Small intestine (tissue), 7 donors: ENCODE measurements around the gene TJP3. TPM values are rescaled to one million over a fixed set of nuclear protein-coding genes. Genes with fewer than 3 reads are reported as not detected.

Experiments
- DNase-seq, 2 donors: peaks; one replicate each; pipeline versions ENCODE4 v3.0.0 to v3.0.0-alpha.2; 2013
- FAIRE-seq: peaks from 2 replicates; lab custom pipeline; 2012; peaks lifted over from hg19 to GRCh38; lab: Jason Lieb, UNC
- H3K27ac ChIP-seq, 3 donors: one replicate each; pipeline ENCODE4 v1.5.1; 2013; ENCODE audit warnings: low read length in 2 of 3, mild to moderate bottlenecking in 2 of 3, control low read depth in 1 of 3, inconsistent platforms in 1 of 3, low read depth in 1 of 3, moderate library complexity in 1 of 3
- H3K27me3 ChIP-seq, 3 donors: one replicate each; pipeline ENCODE4 v1.6.1; 2013; ENCODE audit warnings: low read length in 3 of 3, inconsistent platforms in 1 of 3; ENCODE audit not compliant: control insufficient read depth in 3 of 3, insufficient read depth in 3 of 3
- H3K36me3 ChIP-seq, 3 donors: one replicate each; pipeline ENCODE4 v1.6.1; 2013; ENCODE audit warnings: low read length in 3 of 3, inconsistent platforms in 1 of 3, low read depth in 1 of 3, mild to moderate bottlenecking in 1 of 3, moderate library complexity in 1 of 3; ENCODE audit not compliant: control insufficient read depth in 3 of 3, insufficient read depth in 2 of 3
- H3K4me1 ChIP-seq, 3 donors: one replicate each; pipeline ENCODE4 v1.6.1; 2013; ENCODE audit warnings: low read length in 2 of 3, inconsistent platforms in 1 of 3, low read depth in 1 of 3, mild to moderate bottlenecking in 1 of 3, moderate library complexity in 1 of 3; ENCODE audit not compliant: control insufficient read depth in 3 of 3, insufficient read depth in 2 of 3
- H3K4me3 ChIP-seq, 3 donors: one replicate each; pipeline ENCODE4 v1.5.1; 2013; ENCODE audit warnings: low read length in 3 of 3, control low read depth in 1 of 3, inconsistent platforms in 1 of 3, low read depth in 1 of 3, mild to moderate bottlenecking in 1 of 3, moderate library complexity in 1 of 3
- H3K9me3 ChIP-seq, 2 donors: one replicate each; pipeline ENCODE4 v1.6.1; 2013; ENCODE audit warnings: low read depth in 1 of 2, low read length in 1 of 2; ENCODE audit not compliant: control insufficient read depth in 2 of 2, insufficient read depth in 1 of 2
- WGBS, 3 donors: extraction: QIAGEN DNeasy Blood & Tissue Kit; methylation state at CpG; one replicate each; pipeline ENCODE4 v1.1.7; 2013; 5-methylcytosine and 5-hydroxymethylcytosine counted together
- polyA plus RNA-seq, 4 donors: library from polyadenylated mRNA; stranded (reverse) in 3 of 4; unstranded in 1 of 4; fragments of 200-250 nt in 3 of 4; fragments of 120-200 nt in 1 of 4; gene quantifications; one replicate each; pipeline versions ENCODE4 v1.2.1 to v1.2.3, GENCODE V29; 2013
- donor health status: healthy with polysubstance abuse.
- donor health status: control.
- donor health status: control.
- donor health status: Bipolar disorder and iron deficiency.
- donor health status: healthy.

Gene TJP3
- polyA plus RNA-seq, 4 donors, result 74.5 to 385 (median 188) TPM

DNA sequence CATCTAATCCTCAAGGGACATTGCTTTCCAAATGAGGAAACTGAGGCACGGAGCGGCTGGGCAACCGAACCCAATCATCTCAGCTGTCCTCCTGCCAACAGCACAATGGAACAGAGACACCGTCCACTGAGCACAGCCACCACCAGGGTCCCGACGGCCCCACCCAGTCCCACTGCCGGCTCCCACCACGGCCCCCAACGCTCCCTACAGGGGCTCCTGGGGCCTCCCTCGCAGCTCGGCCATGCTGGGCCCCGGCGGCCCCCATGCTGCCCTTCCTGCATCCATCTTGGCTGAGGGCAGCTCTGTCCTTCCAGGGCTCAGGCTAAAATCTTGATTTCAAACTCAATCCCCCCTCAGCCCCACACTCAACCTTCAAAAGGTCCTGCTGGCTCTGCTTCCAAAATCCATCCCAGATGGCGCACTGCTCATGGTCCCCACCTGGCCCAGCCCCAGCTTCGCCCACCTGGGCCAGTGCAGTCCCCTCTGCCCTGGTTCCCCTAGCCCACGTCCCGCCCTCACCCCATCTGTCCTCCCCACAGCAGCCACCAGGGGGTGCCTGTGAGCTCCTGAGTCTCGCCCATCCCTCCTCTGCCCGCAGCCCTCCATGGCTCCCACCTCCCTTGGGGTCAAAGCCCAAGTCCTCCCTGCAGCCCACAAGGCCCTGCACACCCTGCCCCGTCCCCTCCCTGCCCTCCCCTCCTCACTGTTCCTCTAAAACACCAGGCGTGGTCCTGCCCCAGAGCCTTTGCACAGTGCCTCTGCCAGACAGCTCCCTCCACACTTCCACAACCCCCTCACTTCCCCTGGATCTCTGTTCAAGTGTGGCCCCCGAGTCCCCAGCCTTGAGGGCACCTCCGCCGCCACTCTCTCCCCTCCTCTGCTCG is 15.8 kb upstream of the TJP3 start:
- no peak for FAIRE-seq
- 85 to 89% (median 87%) methylated on average over 23 to 25 of the region's 25 CpGs for WGBS, 3 donors

DNA sequence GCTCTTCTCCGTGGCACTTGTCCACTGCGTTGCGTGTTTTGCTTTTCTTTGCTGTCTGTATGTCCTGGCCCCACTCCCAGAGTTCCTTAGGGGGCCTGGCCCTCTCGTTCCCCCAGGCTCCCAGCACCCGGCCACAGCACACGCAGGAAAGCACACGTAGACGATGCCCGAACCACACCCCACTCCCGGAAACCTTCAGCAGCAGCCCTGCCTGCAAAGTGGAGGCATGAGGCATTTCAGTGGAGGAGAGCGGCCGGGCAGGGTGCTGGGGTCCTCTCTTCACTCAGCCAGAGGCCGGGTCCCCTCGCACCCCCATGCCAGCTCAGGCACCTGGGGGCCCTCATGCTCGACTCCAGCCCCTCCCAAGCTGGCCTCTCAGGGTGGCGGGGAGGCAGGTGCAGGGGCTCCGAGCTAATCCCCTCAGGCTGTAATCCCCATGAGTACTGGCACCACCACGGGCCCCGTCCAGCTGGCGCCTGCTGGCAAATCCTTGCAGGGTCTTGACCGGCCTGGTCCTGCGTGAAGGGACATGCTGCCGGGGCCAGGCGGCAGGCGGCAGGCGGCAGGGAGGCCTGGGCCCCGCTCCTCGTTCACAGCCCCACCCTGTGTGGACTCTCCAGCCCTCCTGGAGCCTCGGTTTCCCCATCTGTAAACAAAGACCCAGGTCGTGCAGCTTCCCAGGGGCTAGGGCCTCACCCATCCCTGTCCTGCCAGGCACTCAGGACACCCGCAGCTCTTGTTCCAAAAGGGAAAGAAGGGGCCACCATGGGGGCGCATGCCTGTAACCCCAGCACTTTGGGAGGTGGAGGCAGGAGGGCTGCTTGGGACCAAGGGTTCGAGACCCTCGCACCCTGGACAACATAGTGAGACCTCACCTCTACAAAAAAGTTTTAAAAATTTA is 14.9 kb upstream of the TJP3 start:
- Histone ChIP-seq H3K9me3 (peaks cover 0 to 12% of the 10 kb centered on the region in 2 donors), H3K4me3 (no peak overlapping the region), H3K36me3 (peaks cover 0 to 33% (median 0%) of the 10 kb centered on the region in 3 donors), H3K4me1 (peaks cover 0 to 4% (median 0%) of the 10 kb centered on the region in 3 donors), H3K27me3 (no peaks in the 10 kb centered on the region), H3K27ac (no peak overlapping the region)
- 82 to 88% (median 86%) methylated on average over 32 to 34 of the region's 34 CpGs for WGBS, 3 donors
- DNase-seq (no peak), FAIRE-seq (no peak)

More for the DNA sequence above, 15.8 kb upstream of the TJP3 start:
- Histone ChIP-seq H3K27ac (no peak overlapping the region), H3K27me3 (no peaks in the 10 kb centered on the region), H3K36me3 (peaks cover 0 to 35% (median 0%) of the 10 kb centered on the region in 3 donors), H3K4me3 (no peak overlapping the region), H3K9me3 (peaks cover 0 to 12% of the 10 kb centered on the region in 2 donors), H3K4me1 (peaks cover 0 to 7% (median 0%) of the 10 kb centered on the region in 3 donors)
- no peak for DNase-seq

DNA sequence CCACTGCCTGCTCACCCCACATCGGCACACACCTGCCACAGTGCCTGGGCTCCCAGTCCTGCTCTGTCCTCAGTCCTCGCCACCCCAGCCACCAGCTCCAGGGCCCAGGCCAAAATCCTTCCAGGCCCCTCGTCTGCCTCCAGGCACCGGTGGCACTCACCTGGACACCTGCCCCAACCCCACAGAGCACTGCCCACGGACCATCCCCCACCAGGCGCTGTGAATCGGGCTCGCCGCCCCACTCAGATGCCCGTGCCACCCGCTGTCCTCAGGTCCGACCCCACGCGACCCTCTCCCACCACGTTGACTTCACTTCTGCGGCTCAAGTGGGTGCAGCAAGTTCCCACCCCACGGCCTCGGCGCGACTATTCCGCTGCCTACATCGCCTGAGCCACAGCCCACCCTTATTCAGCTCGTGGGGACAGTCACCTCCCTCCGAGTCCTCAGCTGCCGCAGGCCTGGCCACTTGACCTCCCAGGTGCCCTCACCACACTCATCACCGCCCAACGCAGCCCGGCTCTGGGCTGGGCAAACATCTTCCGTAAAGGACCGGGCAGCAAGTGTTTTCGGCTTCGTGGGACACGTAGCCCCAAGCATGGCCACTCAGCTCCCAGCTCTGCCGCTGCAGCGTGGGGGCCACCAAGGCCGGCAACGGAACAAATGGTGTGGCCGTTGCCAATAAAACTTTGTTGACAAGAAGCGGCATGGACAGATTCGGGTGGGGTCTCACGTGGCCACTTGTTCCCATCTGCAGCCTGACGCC is 13.6 kb upstream of the TJP3 start:
- Histone ChIP-seq H3K27me3 (no peaks in the 10 kb centered on the region), H3K36me3 (peaks cover 0 to 34% (median 0%) of the 10 kb centered on the region in 3 donors), H3K4me3 (no peak overlapping the region), H3K9me3 (peaks cover 0 to 12% of the 10 kb centered on the region in 2 donors), H3K27ac (no peak overlapping the region), H3K4me1 (peaks cover 0 to 11% (median 0%) of the 10 kb centered on the region in 3 donors)
- 91 to 92% (median 92%) methylated on average over 42 of the region's 42 CpGs for WGBS, 3 donors
- DNase-seq, result no peak
- no peak for FAIRE-seq

DNA sequence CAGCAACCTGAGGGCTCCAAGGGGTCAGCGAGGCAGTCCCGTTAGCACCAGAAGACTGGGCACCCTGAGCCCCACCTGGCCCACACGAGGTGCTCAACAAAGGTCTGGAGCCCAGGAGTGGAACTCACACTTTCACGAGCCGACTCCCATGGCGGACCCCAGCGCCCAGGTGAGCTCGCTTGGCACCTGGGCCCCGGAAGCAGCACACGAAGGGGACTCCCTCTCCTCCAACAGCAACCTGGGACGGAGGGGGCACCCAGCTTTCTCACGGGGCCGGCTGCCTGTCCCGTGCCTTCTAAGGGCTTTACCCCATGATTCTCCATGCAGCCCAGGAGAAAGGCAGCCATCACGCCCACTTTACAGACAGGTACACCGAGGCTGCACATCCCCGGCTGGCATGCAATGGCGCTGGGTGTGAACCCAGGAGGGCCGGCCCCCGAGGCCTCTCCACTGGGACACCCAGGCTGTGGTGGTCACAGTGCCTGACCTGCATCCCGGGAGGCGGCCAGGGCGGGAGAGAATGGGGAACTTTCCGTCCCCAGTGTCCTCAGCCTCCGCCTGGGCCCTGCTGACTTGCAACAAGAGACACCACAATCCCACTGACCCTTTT is 13.0 kb upstream of the TJP3 start:
- no peak overlapping the region for H3K4me3 ChIP-seq
- H3K36me3 ChIP-seq, result peaks cover 0 to 34% (median 0%) of the 10 kb centered on the region in 3 donors
- DNase-seq, result no peak
- H3K27ac ChIP-seq, result no peak overlapping the region
- H3K9me3 ChIP-seq, result peaks cover 0 to 12% of the 10 kb centered on the region in 2 donors
- H3K27me3 ChIP-seq, result no peaks in the 10 kb centered on the region
- WGBS, 3 donors, result 93 to 94% (median 93%) methylated on average over 23 to 25 of the region's 25 CpGs
- H3K4me1 ChIP-seq, result peaks cover 0 to 12% (median 0%) of the 10 kb centered on the region in 3 donors
- FAIRE-seq, result no peak

DNA sequence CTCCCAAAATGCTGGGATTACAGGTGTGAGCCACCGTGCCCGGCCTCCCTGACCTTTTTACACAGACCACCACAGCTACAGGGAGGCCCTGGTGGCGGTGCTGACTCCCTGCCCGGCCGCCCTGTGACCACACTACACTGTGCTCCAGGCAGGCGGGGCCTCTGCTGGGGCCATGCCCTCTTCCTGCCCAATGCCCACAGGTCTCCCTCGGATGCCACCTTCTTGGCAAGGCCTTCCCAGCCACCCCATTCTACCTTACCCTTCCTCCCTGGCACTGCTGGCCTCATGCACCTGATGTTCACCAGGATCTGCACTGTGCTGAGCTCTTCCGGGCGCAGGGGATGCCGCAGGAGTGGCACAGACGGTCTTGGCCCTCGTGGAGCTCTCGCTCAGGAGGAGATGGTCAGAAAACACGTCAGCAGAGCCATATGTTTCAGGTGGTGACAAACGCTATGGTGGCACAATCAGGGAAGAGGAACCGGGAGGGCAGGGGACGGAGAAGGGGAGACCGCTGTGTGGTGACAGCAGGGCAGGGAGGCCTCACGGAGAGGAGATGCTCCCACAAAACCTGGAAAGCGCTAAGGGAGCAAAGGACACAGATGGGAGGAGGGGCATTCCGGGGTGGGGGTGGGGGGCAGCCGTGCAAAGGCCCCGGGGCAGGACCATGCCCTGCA is 12.1 kb upstream of the TJP3 start:
- no peak overlapping the region for H3K27ac ChIP-seq
- peaks cover 0 to 30% (median 0%) of the 10 kb centered on the region in 3 donors for H3K36me3 ChIP-seq
- DNase-seq (no peak), FAIRE-seq (no peak)
- peaks cover 0 to 7% of the 10 kb centered on the region in 2 donors for H3K9me3 ChIP-seq
- no peak overlapping the region for H3K4me3 ChIP-seq
- H3K27me3 ChIP-seq, result no peaks in the 10 kb centered on the region
- 81 to 86% (median 85%) methylated on average over 22 to 23 of the region's 23 CpGs for WGBS, 3 donors
- peaks cover 0 to 12% (median 0%) of the 10 kb centered on the region in 3 donors for H3K4me1 ChIP-seq

DNA sequence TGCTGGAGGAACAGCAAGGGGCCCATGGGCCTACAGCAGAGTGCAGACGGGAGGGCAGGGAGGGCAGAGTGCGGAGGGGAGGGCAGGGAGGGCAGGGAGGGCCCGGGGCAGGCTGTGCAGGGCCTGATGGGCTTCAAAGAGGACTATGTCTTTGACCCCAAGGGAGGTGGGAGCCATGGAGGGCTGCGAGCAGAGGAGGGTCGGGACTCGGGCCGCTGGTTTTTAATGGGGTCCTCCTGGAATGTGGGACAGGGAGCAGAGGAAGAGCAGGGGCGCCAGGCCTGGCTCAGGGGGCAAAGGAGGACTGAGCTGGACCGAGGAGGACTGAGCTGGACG is 11.6 kb upstream of the TJP3 start:
- FAIRE-seq (no peak), DNase-seq (no peak)
- peaks cover 0 to 12% (median 0%) of the 10 kb centered on the region in 3 donors for H3K4me1 ChIP-seq
- H3K9me3 ChIP-seq, result peaks cover 0 to 4% of the 10 kb centered on the region in 2 donors
- H3K27ac ChIP-seq, result no peak overlapping the region
- peaks cover 0 to 28% (median 0%) of the 10 kb centered on the region in 3 donors for H3K36me3 ChIP-seq
- WGBS, 3 donors, result 87 to 96% (median 87%) methylated on average over 8 to 10 of the region's 10 CpGs
- no peaks in the 10 kb centered on the region for H3K27me3 ChIP-seq
- H3K4me3 ChIP-seq, result no peak overlapping the region

DNA sequence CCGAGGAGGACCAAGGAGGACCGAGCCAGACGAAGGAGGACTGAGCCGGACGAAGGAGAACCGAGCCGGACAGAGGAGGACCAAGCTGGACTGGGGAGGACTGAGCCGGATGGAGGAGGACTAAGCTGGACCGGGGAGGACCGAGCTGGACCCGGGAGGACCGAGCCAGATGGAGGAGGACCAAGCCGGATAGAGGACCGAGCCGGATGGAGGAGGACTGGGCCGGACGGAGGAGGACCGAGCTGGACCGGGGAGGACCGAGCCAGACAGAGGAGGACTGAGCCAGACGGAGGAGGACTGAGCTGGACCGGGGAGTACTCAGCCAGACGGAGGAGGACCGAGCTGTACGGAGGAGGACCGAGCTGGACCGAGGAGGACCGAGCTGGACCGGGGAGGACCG is 11.1 kb upstream of the TJP3 start:
- no peak for FAIRE-seq
- H3K27me3 ChIP-seq, result no peaks in the 10 kb centered on the region
- H3K9me3 ChIP-seq, result no peaks in the 10 kb centered on the region
- peaks cover 0 to 28% (median 0%) of the 10 kb centered on the region in 3 donors for H3K36me3 ChIP-seq
- H3K4me3 ChIP-seq, result no peak overlapping the region
- H3K4me1 ChIP-seq, result peaks cover 0 to 12% (median 0%) of the 10 kb centered on the region in 3 donors
- no peak for DNase-seq
- H3K27ac ChIP-seq, result no peak overlapping the region
- 93 to 94% (median 93%) methylated on average over 30 of the region's 30 CpGs for WGBS, 3 donors
